D341Med (cell line): ENCODE results near the gene CRABP1.

Experiments used
- DNase-seq: peaks from one replicate; pipeline ENCODE4 v3.0.0; 2012; ENCODE audit warnings: low spot score

Gene CRABP1

DNA sequence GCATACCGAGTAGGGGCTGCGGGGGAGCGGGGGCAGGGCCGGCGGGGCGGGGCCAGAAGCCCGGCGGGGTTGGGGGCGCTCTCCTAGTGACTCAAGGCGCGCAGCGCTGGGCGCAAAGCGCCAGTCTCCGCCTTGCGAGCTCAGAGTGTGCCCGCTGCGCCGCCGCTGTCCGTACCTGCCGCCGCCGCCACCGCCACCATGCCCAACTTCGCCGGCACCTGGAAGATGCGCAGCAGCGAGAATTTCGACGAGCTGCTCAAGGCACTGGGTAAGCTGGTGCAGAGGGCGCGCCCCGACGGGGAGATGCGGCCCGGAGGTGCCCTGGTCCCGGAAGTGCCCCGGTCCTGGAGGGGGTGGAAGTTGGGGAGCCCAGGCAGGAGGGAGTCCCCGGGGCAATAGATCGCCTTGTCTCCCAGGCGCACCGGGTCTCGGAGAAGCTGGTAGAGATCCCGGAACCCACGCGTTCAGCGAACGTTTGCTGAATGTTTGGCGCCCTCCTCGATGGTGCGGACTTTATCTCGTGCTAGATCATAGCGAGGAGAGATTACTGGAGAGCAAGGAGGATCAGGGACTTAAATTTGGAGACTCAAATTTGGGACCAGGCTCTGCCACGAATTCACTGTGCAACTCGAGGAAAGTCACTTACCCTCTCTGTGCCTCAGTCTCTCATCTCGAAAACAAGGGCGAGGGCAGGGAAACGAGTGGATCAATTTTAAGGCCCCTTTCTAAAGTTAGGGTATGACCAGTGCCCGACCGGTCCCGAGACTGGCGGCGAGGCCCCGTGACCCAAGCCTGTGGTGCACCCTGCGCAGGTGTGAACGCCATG is at the start of gene CRABP1:
TSS of gene CRABP1 (plus strand) at position 123 of the 826 bp plus-strand sequence. CDS start at position 199, 76 bp downstream.
- DNase-seq, result peak; percentile 56

DNA sequence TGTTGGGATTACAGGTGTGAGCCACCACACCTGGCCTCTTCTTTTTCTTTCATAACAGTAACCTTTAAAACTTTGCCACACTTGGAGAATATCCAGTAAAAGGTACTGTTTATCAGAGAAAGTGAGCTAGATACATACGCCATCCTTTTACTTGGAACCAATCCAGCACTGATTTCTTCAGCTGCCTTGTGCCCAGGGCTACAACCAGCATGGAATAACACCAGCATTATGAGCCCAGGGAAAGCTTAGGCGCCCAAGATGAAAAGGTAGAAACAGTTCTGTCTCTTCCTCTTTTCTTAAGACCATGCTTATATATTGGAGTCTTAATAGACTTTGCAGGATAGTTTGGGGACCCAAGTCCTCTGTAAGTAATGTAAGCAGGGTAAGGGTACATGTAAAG is 49.1 kb upstream of the CRABP1 start:
- DNase-seq, result no peak

DNA sequence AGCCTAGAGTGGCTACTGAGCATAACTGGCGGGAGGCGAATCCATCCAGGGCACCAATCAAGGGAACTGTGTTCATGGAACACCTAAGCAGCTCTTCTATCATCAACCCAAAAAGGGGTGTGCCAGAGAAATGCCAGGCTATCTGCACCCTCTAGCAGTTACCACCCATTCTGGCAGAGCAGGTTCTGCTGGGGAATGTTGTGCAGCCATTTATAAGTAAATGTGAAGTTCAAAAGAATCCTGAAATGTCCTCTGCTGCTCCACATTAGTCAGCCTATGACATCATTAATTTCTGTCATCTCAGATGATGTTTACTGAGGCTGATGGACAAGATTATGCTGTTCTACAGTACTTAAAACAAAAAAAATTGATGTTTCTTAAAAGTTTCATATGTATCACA is 48.5 kb upstream of the CRABP1 start:
- no peak for DNase-seq

DNA sequence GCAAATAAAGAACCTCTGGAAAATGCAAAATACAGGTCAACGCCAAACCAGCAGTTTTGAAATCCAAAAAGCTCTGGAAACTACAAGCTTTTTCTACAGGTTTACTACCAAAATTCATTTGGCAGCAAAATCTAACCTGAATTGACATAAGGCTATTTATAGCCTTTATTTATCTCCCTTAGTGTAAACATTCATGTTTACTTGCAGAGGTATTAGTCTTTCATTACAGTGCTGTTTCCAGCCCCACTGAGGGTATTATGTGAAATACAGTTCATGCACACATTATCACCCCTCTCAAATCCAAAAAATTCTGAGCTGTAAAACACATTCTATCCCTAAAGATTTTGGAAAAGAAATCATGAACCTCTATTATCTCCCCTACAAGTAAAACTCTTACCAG is 47.9 kb upstream of the CRABP1 start:
- DNase-seq, result no peak

DNA sequence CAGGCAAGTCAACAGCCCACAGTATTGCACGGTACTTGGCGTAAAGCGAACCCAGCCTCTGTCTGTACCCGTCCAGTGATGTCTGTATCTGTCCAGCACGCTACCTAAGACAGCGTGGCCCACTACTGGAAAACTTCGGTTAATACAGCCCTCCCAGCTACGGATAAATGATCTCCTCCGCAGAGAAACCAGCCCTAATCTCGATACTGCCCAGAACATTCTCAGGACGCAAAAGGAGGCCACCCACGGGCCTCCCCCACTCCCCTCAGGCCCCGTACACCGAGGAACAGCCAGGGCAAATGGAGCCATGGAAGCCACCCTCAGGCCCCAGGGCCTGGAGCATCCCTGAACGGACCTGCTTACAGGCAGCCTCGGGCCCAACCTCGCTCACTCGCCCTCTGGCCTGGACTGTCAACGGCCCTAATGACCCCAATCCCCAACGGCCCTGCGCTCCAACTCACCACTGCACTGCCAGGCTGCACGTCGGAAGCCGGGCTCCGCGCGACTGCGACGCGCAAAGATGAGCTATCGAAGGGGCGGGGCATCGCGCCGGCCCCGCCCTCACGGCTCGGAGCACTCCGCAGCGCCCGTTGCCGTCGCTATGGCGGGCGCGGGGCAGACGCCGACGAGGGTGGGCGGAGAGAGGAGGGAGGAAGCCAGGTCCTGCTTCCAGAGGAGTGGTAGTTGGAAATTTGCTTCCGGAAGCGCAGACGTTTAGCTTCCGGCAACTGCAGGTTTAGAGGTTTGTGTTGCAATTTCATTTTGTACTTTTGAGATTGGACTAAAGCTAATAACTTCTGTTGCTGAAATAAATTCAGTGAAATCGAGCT is 40.8 kb upstream of the CRABP1 start, which contains the start of gene SKIC8:
TSS of gene SKIC8 (minus strand) at position 509 of the 830 bp plus-strand sequence. CDS start 3,923 bp downstream, outside the sequence.
- peak; percentile 99 for DNase-seq

DNA sequence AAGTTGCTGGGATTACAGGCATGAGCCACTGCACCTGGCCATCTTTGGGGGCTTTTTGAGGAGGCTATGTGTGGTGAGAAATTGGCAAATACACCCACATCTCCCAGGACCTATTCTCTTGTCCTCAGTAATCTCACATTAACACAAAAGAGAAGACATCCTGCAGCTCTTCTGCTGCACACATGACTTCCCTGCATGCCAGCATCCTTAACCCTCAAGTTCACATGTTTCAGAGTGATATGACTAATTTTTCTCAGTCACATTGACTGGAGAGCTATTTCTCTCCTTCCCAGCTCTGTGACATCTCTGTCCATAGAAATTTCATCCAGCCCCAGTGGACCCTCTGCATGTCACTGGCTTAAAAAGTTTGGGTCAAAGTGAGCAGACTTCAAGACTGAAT is 38.8 kb upstream of the CRABP1 start:
- no peak for DNase-seq

DNA sequence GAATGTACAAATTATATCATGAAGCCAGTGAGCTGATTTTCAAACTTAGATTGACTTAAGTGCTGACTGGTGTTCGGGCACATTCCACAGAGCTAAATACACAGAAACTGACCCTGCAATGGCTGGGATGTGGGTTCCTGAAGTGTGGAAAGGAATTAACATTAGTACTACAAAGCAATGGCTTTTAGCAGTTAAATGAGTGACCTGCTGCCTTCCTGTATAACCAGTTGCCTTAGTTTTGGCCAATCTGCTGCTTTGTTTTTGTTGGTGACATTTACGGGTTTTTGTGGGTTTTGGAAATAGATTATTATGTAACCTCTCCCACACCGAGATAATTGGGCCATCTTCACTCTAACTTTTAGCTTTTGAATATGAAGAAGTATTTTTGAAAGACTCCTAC is 38.3 kb upstream of the CRABP1 start:
- no peak for DNase-seq

DNA sequence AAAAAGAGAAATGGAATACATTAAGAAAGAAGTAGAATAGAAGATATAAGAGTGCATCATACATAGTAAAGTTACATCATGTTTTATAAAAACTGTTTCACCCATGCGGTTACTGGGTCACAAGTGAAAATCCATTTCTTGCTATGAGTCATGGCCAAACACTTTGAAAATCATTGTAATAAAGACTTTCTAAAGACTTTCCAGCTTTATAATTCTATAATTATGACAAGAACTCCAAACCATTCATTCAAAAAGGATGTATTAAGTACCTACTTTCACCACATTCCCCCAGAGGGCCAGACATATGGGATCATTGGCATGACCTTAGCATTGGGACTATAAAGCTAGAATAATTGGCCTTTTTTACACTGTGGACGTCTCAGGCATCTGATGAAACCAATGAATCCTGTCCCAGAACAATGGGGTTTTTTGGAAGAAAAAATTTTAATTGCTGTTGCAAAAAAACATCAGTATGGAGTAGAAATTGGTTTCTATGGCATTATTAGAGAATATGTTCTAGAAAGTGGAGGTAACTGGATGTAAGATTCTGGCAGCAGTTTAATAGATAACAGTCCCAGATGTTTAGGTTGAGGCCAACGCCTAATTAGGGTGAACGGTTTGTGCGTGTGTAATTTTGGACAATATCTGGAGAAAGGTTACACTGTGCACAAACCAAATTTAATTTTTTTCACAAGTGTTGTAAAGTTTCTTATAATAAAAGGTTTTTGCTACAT is 37.4 kb upstream of the CRABP1 start:
- no peak for DNase-seq

DNA sequence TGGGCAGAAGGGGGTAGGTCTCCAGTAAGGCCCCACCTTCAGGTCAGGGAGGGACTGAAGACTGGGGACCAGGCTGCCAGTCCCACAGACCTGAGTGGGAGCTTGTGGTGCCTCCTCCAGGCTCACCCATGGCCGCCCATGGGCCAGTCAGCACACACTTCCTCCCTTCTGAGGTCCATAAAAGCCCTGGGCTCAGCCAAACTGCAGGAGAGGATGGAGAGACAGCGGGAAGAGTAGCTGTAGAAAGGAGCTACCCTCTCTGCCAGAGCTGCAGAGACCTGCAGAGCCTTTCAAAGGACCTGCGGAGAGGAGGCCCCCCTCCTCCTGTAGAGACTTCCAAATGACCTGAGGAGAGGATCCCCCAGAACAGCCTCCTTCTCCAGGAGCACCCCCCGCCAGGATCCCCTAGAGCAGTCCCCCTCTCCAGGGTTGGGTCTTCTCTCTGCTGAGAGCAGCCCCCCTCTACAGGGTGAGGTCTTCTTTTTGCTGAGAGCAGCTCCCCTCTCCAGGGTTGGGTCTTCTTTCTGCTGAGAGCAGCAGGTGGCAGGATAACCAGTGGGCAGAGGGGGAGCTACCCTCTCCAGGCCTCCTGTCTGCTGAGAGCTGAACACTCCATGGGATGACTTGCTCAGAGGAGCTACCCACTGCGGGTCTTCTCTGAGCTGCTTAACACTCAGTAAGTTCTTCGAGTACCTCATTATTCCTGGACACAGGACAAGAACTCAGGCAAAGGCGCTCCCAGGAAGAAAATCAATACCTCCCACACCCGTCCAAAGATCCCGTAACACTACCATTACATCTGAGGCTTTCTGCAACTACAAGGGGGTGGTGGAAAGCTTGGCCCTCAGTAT is 35.7 kb upstream of the CRABP1 start:
- DNase-seq, result no peak

DNA sequence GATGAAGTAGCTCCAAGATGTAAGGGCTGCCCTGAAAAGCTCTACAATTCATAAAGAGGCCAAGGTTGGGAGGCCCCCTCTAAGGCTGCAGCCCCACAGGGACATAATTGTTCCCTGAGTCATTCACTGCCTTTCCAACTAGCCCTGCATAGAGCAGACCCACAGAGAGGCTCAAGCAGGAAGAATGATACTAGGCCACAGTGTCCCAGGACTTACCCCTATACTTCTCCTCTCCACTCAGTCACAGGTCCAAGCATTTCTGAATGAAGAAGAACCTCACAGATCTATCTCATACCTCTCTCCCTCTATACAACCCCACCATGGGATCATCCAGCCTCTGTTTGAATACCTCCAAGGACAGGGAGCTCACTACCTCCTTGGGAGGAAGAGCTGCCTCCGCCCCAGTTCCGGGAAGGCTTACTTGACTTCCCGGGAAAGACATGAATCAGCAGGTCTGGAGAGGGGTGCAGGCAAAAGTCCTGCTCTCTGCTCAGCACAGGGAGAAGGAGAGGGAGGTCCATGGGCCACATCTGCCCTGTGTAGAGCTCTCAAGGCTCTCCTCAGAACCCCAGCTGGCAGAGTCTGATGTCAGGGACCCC is 33.9 kb upstream of the CRABP1 start:
- DNase-seq, result no peak

DNA sequence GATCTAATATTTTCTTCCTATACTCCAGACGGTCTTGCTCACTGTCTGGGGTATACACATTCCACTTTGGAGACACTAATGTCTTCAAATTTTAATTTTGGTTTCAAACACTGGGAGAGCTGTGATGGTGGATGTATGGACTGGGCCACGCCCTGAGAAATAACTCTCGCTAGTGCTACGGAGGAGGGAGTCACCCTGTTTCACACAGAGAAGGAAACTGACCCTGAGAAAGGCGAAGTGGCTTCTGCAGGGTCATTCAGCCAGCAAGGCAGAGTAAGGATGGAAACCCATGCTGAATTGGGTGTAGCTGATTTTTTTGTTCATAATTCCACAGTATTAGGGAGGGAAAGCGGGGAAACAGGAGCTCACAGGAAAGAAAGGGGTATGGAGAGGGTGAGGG is 32.2 kb upstream of the CRABP1 start:
- DNase-seq, result no peak

DNA sequence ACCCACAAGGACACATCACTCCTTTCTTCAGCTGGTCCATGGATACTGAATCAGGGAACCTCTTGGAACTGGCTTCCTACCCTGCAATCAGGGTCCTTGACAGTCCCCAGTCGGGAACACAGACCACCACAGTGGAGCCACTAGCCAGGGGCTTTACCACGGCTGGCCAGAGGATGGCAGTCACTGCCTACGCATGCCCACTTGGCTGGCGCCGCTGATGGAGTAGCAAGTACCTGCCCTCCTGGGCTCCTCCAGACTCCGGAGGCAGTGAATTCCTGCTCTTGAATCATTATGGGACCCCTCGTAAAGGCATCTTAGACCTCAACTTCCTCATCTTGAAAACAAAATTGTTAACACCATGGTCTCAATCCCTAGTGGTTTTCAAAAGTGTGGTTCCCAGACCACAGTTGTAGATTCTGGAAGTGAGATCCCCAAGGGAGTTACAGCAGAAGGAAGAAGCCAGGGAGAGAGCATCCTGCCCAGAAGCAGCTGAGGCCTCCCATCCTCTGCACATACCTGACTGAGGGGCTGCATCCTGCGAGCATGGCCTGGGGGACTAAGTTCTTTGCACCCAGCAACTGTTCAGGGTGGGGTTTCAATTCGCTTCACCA is 31.6 kb upstream of the CRABP1 start:
- DNase-seq, result peak; percentile 89

DNA sequence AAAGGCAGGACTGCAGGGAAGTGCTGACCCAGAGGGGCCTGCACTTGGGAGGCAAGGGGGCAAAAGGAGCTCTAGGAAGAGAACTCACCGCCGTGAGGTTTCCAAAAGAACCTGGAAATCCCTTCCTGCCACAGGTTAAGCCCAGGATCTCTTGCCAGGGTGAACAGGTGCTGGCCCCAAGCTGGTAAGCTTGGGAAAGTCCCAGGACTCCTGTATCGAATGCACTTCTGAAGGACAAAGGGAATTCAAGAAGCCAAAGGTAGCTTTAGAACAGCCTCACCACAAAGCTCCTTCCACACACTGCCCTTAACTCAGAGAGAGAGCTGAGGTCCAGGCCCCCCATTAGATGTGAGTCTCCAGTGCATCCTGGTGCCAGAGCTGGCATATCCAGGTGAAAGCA is 28.9 kb upstream of the CRABP1 start:
- DNase-seq, result no peak

DNA sequence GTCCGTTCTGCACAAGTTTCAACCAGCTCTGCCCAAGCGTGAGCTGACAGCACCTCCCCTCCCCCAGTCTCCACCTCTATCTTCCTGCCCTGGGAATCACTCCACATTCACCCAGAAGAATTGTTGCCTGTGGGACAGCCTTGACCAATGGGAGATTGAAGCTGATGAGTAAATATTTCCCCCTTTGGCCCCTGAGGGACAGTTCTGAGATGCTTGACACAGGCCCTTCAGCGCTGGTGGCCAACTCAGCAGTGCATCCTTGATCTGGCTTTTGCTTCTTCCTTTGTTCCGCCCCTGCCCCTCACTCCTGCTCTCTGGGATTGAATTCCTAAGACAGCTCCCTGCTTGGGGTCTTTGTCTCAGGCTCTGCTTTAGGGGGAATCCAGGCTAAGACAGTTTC is 27.6 kb upstream of the CRABP1 start:
- DNase-seq, result no peak

DNA sequence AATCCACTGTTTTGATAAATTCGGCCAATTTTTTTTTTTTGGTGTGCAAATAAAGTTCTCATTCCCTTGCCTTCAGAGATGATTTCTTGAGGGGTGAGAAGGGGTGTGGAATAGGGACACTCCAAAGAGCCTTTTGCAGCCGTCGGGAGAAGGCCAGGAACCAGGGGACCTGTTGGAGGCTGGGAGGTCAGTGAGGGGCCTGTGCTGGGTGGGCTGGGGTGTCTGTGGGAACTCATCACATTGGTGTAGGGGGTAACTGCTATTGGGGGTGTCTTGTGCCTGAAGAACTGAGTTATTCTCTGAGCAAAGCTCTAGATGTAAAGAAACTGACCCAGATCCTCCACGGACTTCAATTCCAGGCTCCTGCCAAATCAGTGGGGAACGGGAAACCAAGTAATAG is 27.2 kb upstream of the CRABP1 start:
- no peak for DNase-seq

DNA sequence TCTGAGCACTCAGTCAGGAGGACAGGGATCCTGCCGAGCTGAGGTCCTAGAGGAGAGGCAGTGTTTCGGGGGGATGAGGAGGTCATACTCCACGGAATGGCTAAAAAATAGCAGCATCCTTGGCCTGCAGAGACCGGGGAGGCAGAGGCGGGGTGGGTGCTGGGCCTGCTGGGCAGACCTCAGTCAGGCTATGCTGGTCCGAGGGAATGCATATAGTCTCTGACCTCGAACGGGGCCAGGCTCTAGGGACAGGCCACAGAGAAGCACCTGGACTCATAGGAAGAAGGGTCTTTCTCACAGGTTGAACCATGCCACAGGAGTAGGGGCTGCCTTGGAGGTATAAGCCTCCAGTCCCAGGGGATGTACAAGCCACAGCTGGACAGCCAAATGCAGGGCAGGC is 26.8 kb upstream of the CRABP1 start:
- no peak for DNase-seq

DNA sequence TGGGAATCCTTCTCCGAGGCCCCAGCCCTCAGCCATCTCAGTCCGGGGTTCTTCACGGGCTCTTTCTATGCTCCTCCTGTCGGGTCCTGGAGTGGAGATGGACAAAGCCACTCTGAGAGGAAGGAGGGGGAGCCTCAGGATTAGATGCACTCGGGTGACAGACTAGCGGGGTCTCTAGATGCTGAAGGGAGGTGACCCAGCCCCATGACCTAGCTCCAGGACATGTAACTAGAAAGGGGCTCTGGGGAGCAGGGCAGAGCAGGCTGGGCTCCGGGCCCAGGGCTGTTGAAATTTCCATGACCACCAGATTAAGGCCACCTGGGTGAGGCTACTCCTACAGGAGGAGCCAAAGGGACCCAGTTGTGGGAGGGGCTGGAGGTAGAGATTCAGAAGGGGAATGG is 26.0 kb upstream of the CRABP1 start:
- no peak for DNase-seq

DNA sequence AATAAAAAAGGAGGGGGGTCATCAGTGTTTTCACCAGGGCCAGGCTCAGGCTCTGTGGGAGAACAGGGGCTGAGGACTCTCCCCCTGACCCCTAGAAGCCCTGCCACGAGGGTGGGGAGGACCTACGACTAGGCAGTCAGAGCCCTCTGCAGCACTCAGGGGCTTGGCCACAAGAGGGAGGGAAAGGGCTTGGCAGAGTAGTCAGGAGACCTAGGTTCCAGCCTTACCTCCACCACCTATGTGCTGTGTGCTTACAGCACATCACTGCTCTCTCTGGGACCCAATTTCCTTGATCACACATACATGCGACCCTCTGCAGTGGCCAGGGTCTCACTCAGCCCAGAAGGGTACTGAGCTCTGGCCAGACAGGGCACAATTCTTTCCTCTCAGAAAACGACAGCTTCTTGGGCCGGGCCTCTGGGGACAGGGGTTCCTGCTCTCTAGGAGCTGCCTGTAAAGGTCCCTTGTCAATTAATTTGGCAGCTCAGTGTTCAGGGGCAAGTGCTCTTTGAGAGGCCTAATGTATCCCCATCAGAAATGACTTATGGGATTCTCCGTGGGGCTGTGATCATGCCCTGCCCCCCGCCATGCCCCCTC is 24.4 kb upstream of the CRABP1 start:
- no peak for DNase-seq

DNA sequence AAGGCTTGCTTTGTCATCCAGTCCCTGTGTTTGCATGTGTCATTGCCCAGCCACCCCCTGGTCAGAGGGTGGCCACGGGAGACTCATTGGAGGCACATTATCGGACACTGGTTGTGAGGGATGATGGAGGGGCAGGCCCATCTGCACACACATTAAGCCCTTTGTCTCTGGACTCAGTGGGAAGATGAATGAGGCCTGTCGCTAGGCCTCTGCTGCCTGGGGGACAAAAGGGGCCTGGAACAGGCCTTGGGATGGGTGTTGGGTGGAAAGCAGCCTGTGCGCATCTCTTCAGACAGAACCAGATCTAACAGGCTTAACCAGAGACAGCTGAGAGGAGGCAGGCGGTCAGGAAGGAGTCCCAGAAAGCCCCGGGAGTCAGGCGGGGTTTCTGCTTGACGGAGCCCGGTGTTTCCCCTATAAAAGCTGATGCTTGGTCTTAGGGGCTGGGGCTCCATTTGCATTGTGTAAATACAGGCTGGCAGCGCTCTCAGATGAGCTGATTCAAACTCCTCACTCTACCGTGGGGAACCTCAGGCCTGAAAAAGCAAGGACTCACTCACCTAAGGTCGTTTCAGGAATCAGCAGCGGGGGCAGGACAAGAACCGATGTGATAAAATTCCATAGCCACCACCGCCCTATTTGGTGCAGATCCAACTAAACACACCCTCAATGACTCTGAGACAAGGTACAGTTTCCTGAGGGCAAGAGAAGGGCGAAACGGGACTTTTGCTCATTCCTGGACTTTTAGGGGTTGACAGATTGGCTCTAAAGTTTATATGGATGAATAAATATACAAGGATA is 23.7 kb upstream of the CRABP1 start:
- no peak for DNase-seq
